ENCODE data around the gene OPCML.
A peak's percentile ranks its signal among the peaks of the same experiment; 100 is the strongest.

Gene OPCML

DNA sequence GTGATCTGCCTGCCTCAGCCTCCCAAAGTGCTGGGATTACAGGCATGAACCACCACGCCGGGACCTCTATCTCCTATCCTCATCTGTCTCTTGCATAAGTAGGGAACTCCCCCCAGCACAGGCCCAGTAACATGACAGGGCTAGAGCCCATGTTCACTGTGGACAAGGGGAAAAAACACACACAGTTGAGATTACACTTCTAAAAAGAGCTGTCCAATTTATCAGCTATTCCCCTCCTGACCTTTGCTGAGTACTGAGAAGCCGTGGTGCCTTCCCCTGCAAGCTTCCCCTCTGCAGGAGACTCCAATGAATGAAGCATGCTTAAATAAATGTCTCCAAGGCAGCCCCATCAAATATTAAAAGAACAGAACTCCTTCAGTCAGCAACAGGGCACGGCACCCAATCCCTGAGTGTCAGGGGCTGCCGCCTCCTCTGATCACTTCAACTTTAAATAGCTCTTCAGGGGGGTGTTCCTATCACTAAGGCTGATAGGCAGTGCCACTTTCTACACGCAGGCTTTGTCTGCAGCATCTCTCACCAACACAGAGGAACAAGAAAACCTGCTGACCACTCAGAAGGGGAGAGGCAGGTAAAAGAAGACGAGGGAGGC, 385.5 kb downstream of the OPCML start:
- Mint-ChIP-seq H3K4me1 (no peaks in the 10 kb centered on the region), H3K9me3 (peaks cover 7% of the 10 kb centered on the region), H3K4me3 (no peak overlapping the region), H3K36me3 (no peaks in the 10 kb centered on the region), H3K27ac (no peak overlapping the region)
- ATAC-seq (no peak), DNase-seq (ENCODE audit: low spot score in 2 of 2) (no peak)

DNA sequence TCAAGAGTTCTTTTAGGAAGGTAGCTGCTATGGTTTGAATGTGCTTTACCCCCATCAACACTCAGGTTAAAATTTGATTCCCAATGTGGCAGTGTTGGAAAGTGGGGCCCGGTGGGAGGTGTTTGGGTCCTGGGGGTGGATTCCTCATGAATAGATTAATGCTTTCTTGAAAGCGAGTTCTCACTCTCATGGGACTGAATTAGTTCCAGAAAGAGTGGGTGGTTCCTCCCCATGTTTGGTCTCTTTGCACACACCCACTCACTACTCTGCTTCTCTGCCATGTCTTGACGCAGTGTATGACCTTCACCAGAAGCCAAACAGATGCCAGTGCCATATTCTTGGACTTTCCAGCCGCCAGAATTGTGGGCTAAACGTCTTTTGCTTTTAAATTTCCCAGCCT, 394.4 kb downstream of the OPCML start:
- ATAC-seq (no peak), DNase-seq (ENCODE audit: low spot score in 2 of 2) (no peak)
- no peak overlapping the region for H3K27ac Mint-ChIP-seq
- no peaks in the 10 kb centered on the region for H3K4me1 Mint-ChIP-seq
- peaks cover 13% of the 10 kb centered on the region for H3K9me3 Mint-ChIP-seq
- no peak overlapping the region for H3K4me3 Mint-ChIP-seq
- H3K36me3 Mint-ChIP-seq = no peaks in the 10 kb centered on the region

DNA sequence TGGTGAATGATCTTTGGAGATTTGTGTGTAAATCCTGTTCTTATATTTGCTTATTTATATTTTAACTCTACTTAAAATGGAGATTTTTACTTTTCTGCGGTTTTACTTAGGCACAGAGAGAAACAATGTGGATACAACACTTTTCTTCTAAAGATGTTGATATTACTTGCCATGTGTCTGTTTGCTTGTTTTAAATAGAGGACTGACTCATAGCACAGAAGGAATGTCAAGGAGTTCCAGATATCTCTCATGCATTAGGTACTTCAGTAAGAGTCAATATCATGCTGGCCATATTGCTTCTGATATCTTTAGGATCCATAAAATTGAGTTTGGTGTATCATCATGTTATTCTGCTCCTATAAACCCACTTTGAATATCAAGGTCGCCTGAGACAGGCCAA, 395.0 kb downstream of the OPCML start:
- Mint-ChIP-seq H3K9me3 (peaks cover 13% of the 10 kb centered on the region), H3K27ac (no peak overlapping the region), H3K36me3 (no peaks in the 10 kb centered on the region), H3K4me3 (no peak overlapping the region), H3K4me1 (no peaks in the 10 kb centered on the region)
- no peak for DNase-seq (ENCODE audit: low spot score in 2 of 2)
- no peak for ATAC-seq

DNA sequence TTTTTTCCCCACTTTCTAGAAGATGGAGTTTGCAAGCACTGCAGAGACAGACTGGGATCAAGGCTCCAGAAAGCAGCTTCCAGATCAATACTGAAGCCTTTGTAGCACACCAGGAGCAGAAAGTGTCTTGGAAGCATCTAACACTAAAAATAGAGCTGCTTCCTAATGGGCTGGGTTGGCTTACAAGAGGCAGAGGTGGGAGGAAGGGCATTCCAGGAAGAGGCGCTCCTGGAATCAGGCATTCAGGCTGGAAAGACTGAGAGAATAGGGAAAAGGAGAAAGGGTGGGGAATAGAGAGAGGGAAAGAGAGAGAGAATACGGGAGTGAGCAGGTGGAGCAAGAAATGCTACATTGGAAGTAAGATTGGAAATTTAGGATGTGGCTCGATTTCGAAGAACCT, 395.9 kb downstream of the OPCML start:
- Mint-ChIP-seq H3K4me3 (no peak overlapping the region), H3K27ac (no peak overlapping the region), H3K36me3 (no peaks in the 10 kb centered on the region), H3K9me3 (peaks cover 8% of the 10 kb centered on the region), H3K4me1 (no peaks in the 10 kb centered on the region)
- ATAC-seq = no peak
- no peak for DNase-seq (ENCODE audit: low spot score in 2 of 2)

DNA sequence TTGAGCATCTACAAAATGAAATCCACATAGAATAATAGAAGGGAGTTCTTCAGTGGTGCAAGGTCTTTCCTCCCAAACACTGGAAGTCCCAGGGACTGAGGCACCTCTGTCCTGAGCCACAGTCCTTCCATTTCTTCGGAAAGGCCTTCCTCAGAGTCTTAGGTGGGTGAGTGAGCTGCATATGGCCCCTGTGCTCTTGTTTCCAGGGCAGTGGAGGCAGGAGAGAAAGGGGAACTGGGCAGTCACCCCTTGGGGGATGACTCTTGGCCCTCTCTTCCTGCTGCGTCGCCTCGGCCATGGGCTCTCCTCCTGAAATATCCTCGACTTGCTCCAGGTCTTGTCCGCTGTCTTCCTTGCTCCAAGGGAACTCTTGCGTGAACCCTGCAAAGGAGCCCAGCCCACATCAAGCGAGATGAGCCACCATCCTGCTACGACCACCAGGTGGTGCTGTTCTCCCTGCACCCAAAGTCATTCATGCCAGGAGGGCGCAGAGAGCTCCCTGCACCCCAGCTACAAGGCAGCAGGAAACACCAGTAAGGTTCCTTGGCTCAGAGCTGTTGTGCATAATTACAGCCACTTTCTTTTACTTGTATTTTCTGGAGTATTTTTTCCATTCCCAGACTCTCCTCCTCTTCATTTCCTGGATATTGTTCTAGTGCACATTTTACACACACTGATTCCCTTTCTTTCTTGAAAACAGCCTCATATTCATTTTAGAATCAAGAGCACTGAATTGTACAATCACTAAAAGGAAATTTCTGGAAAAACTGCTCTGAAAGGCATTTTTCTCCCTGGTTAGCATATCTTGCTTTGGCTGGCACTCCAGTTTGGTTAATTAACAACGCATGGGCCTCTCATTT, 397.8 kb downstream of the OPCML start:
- DNase-seq (ENCODE audit: low spot score in 2 of 2) = peak; percentile 15 to 59
- no peak overlapping the region for H3K27ac Mint-ChIP-seq
- no peaks in the 10 kb centered on the region for H3K36me3 Mint-ChIP-seq
- ATAC-seq = peak; percentile 61
- no peaks in the 10 kb centered on the region for H3K4me1 Mint-ChIP-seq
- peaks cover 3% of the 10 kb centered on the region for H3K9me3 Mint-ChIP-seq
- no peak overlapping the region for H3K4me3 Mint-ChIP-seq

DNA sequence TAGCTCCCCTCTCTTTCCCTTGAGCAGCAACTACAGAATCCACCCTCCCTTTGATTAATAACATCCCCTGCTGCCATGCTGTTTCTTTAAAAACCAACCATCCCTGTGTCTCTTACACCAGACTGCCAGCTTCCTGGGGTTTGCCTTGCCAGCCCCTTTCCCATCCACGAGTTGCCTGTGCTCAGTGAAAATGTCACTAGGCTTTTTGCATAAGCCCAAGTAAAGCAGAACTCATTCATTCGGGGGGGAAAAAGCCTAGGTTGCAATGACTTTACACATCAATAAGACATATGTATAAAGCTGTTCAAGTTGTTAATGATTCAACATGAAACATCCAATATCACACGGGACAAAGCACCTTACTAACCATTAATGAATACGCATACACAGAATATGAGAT, 398.7 kb downstream of the OPCML start:
- ATAC-seq (no peak), DNase-seq (ENCODE audit: low spot score in 2 of 2) (no peak)
- Mint-ChIP-seq H3K4me1 (no peaks in the 10 kb centered on the region), H3K36me3 (no peaks in the 10 kb centered on the region), H3K27ac (no peak overlapping the region), H3K9me3 (peaks cover 3% of the 10 kb centered on the region), H3K4me3 (no peak overlapping the region)

DNA sequence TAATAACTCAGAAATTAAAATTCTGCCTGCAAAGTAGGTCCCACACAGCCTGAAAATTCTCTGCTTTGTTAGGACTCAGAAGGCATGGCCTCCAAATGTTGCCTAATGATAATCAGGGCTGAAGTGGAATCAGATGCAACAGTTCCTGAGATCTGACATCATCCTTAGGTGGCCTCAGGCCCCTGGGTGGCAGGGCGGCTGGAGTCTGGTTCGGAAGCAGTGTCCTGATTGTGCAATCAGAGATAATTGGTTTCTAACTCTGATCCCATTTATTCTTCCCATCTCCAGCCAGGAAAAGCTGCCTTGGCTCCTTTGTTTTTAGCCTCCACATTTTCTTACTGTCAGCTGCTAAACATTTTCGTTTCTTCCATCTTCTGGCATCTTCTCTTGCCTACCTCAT, 399.3 kb downstream of the OPCML start:
- no peaks in the 10 kb centered on the region for H3K36me3 Mint-ChIP-seq
- no peak for ATAC-seq
- no peaks in the 10 kb centered on the region for H3K4me1 Mint-ChIP-seq
- no peak overlapping the region for H3K4me3 Mint-ChIP-seq
- DNase-seq (ENCODE audit: low spot score in 2 of 2) = no peak
- H3K27ac Mint-ChIP-seq = no peak overlapping the region
- peaks cover 3% of the 10 kb centered on the region for H3K9me3 Mint-ChIP-seq

DNA sequence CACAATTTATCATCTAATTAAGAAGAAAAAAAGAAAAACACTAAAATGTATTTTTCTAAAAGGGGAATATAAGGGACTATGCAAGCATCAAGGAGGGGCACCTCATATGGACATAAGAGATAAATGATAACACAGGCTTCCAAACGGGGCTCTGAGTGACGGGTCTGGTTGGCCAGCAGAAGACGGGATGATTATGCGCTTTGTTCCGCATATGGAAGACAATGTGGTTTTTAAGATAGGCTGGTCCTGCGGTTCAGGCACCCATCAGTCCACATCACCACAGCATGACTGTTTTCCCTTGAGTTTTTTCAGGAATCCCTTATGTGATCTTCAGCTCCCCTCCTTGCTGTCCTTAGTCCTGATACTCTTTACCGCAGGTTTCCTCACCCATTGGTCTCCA, 404.6 kb downstream of the OPCML start:
- H3K4me1 Mint-ChIP-seq = no peaks in the 10 kb centered on the region
- no peaks in the 10 kb centered on the region for H3K9me3 Mint-ChIP-seq
- H3K27ac Mint-ChIP-seq = no peak overlapping the region
- ATAC-seq (no peak), DNase-seq (ENCODE audit: low spot score in 2 of 2) (no peak)
- H3K4me3 Mint-ChIP-seq = no peak overlapping the region
- no peaks in the 10 kb centered on the region for H3K36me3 Mint-ChIP-seq

DNA sequence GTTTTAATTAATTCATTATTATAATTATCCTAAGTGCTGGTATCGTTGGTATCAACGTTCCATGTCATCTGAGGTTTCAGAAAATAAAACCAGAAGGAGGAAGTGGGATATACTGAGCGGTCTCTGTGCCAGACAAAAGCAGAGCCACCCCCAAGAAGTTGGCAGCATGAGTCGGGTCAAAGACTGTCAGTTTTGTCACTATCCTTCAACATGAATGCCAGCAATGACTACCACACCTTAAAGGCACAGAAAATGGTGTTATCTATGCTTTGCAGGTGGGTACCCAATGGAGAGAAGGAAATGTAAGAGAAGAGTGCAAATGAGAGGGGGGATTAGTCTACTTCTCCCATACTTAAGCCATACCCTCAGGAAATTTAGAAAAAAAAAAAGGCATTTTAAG, 408.5 kb downstream of the OPCML start:
- Mint-ChIP-seq H3K4me3 (no peak overlapping the region), H3K27ac (no peak overlapping the region), H3K9me3 (no peaks in the 10 kb centered on the region), H3K4me1 (no peaks in the 10 kb centered on the region), H3K36me3 (no peaks in the 10 kb centered on the region)
- ATAC-seq = no peak
- no peak for DNase-seq (ENCODE audit: low spot score in 2 of 2)

DNA sequence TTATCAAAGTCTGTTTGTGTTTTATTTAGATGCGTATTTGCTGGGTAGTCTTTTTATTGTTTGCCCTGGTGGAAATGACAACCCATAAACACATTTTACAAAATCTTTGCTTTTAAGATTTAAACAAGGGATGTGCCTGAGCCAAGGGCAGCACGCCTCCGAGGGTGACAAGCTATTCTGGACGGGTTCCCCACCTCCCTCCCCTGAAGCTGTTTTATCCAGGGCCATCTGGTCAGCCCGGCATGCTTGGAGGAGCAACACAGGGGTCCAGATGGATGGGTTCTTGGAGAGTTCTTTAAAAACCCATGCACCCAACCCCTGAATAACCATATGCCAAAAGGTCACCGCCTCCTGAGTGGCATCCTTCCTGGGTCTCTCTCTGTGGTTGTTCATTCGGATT, 408.9 kb downstream of the OPCML start:
- no peak for ATAC-seq
- no peaks in the 10 kb centered on the region for H3K36me3 Mint-ChIP-seq

DNA sequence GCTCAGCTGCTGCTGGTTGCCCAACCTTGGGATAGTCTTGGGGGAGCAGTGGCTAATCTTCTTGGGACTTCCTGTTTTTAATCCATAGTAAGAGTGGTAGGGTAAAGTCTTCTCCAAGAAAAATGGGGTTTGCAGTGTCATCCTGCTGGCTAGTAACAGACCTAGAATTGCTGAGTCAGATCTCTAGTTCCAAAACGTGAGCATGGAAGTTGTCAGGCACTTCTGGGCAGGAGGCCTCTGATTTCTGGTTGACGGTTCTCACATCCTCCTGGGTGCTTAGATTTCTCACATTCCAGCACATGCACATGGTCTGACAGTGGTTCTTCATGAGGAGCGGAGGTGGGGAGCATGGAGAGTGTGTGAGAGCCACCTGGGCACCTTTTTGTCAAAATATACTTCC, 410.0 kb downstream of the OPCML start:
- DNase-seq (ENCODE audit: low spot score in 2 of 2) (no peak), ATAC-seq (no peak)
- Mint-ChIP-seq H3K4me3 (no peak overlapping the region), H3K36me3 (no peaks in the 10 kb centered on the region), H3K4me1 (no peaks in the 10 kb centered on the region), H3K27ac (no peak overlapping the region), H3K9me3 (no peaks in the 10 kb centered on the region)

More for the DNA sequence above, 408.9 kb downstream of the OPCML start:
- no peak for DNase-seq (ENCODE audit: low spot score in 2 of 2)
- Mint-ChIP-seq H3K4me1 (no peaks in the 10 kb centered on the region), H3K27ac (no peak overlapping the region), H3K4me3 (no peak overlapping the region), H3K9me3 (no peaks in the 10 kb centered on the region)

DNA sequence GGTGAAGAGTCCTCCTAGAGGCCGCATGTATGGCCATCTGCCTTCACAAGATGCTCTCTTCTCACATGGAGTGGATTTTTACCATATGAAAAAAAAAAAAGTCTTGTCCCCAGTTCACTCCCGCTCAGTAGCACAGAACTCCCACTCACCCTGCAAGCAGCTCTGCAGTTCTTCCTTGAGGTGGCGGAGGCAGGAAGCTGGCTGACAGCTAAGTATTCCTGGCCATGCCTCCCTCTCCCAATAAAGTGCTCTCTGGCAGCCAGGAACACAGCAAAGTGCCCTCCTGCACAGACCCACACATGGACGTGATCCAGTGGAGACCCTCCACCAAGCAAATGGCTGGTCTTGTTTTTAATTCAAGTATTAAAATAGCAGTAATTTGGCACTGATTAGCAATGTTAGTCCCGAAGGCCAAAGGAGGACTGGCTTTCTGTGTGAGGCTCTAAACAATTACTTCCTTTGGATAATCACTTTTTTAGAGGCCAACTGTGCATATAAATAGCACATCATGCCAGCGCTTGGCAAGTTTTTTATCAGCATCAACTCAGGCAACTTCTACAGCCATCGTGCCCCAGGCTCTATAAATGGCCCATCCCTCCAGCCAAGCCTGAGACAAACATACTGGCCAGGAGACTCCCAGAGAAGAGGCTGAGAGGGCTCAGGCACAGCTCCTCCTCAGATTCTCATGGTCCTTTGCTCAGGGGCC, 413.6 kb downstream of the OPCML start:
- H3K4me1 Mint-ChIP-seq = no peaks in the 10 kb centered on the region
- ATAC-seq (no peak), DNase-seq (ENCODE audit: low spot score in 2 of 2) (no peak)
- no peak overlapping the region for H3K27ac Mint-ChIP-seq
- H3K9me3 Mint-ChIP-seq = peaks cover 4% of the 10 kb centered on the region
- no peak overlapping the region for H3K4me3 Mint-ChIP-seq
- no peaks in the 10 kb centered on the region for H3K36me3 Mint-ChIP-seq

DNA sequence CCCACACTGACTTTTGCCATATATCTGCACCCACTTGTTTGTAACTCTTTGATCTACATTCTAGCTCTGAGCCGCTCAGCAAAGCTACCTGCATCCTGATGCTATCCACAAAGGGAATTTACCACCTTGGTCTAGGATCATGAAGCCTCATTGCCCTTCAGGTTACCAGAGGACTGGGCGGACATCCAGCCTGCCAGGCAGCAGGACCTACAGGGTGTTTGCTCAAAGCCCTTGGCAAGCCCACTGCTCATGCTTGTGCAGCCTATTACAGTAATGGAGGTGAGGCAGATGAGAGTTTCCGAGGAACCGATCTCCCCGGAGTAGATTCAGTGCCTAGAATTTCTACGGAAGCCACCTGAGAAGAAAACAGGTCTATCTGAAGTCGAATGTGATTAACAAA, 417.2 kb downstream of the OPCML start:
- ATAC-seq = no peak

DNA sequence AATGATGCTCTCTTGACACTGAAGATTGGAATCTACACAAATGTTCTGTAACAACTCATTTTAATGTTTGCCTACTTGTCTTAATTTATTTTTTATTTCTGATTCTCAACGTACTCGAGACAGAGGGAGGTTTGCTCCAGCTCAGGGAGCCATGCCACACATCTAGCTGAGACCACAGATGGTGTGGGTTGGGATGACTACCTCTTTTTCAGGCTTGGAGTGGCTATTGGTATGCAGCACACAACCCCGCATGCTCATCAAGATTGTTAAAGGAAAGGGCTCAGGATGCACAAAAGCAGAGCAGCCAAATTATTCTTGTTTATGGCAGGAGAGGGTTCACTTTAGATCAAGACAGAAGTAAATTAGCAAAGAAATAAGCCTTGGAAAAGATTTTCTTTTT, 424.5 kb downstream of the OPCML start:
- no peaks in the 10 kb centered on the region for H3K4me1 Mint-ChIP-seq
- peaks cover 9% of the 10 kb centered on the region for H3K9me3 Mint-ChIP-seq
- no peak for DNase-seq (ENCODE audit: low spot score in 2 of 2)
- no peak overlapping the region for H3K4me3 Mint-ChIP-seq
- no peak for ATAC-seq
- H3K27ac Mint-ChIP-seq = no peak overlapping the region
- H3K36me3 Mint-ChIP-seq = no peaks in the 10 kb centered on the region

More for the DNA sequence above, 417.2 kb downstream of the OPCML start:
- Mint-ChIP-seq H3K4me3 (no peak overlapping the region), H3K9me3 (peaks cover 4% of the 10 kb centered on the region), H3K27ac (no peak overlapping the region), H3K4me1 (no peaks in the 10 kb centered on the region), H3K36me3 (no peaks in the 10 kb centered on the region)
- DNase-seq (ENCODE audit: low spot score in 2 of 2) = no peak

DNA sequence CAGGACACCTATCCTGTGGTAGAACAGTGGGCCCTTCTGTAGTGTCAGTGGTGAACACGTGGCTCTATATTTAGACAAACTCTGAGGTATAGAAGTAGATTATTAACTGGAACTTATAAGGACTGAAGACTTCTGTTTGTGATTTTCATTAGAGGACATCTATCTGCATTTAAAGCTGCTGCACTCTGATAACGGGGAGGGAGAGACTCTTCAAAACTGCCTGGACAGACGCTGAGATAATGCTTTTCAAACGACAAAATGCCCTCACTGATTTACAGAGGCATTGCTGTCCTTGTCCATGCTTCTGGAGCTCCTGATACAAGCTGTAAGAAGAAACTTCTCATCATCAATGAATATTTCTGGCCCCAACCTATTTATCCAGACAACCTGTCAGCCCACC, 425.2 kb downstream of the OPCML start:
- Mint-ChIP-seq H3K27ac (no peak overlapping the region), H3K4me1 (no peaks in the 10 kb centered on the region), H3K36me3 (no peaks in the 10 kb centered on the region), H3K9me3 (peaks cover 9% of the 10 kb centered on the region), H3K4me3 (no peak overlapping the region)
- ATAC-seq (no peak), DNase-seq (ENCODE audit: low spot score in 2 of 2) (no peak)

DNA sequence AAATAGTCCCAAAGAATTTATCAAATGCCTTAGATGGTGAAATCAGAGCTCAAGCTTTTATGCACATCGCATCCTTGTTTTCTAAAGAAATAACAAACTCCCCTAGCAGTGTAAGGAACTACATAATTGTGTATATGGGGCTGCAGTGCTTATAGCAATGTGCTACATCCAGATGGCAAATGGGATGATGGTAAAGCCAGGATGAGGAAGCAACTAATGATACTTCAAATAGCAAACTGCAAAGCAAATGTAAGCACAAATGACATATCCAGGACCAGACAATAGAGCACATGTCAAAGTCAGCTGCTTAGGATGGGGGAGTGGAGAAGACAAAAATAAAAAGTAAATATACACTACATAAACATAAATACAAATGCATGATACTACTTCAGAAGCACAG, 425.9 kb downstream of the OPCML start:
- H3K9me3 Mint-ChIP-seq = peaks cover 9% of the 10 kb centered on the region
- H3K4me1 Mint-ChIP-seq = no peaks in the 10 kb centered on the region
- no peak for DNase-seq (ENCODE audit: low spot score in 2 of 2)
- ATAC-seq = no peak
- H3K4me3 Mint-ChIP-seq = no peak overlapping the region
- H3K36me3 Mint-ChIP-seq = no peaks in the 10 kb centered on the region
- no peak overlapping the region for H3K27ac Mint-ChIP-seq

Measured in stimulated activated effector memory CD8-positive, alpha-beta T cell treated with anti-CD3 and anti-CD28 coated beads, Interleukin-12 subunit alpha, Interleukin-12 subunit beta, amount 100 ng/mL, for 72 hours (primary cell).